ENCODE results near the gene OOSP4A.

Gene OOSP4A

GRCh38 chr11:59938718-59939117, 25.1 kb upstream of the OOSP4A start:
- TF ChIP-seq CTCF (IDR thresholded peaks at IDR 0.05; ENCODE audit: control insufficient read depth, insufficient read depth, low read depth, low read length, missing control alignments): no peak
- H3K4me3 ChIP-seq (ENCODE audit: control insufficient read depth, low read depth, low read length): no peak overlapping the region
- no peak for DNase-seq (ENCODE audit: low read depth)

- TF ChIP-seq CTCF (IDR thresholded peaks at IDR 0.05; ENCODE audit: control insufficient read depth, insufficient read depth, low read depth, low read length, missing control alignments): no peak
- DNase-seq (ENCODE audit: low read depth): no peak
- H3K4me3 ChIP-seq (ENCODE audit: control insufficient read depth, low read depth, low read length): no peak overlapping the region
Measured at GRCh38 chr11:59939482-59939881, 24.4 kb upstream of the OOSP4A start.

GRCh38 chr11:59941091-59941490, 22.7 kb upstream of the OOSP4A start:
- no peak overlapping the region for H3K4me3 ChIP-seq (ENCODE audit: control insufficient read depth, low read depth, low read length)
- DNase-seq (ENCODE audit: low read depth): no peak
- no peak for TF ChIP-seq CTCF (IDR thresholded peaks at IDR 0.05; ENCODE audit: control insufficient read depth, insufficient read depth, low read depth, low read length, missing control alignments)

GRCh38 chr11:59943997-59944714, 19.7 kb upstream of the OOSP4A start:
- DNase-seq (ENCODE audit: low read depth): no peak
- TF ChIP-seq CTCF (IDR thresholded peaks at IDR 0.05; ENCODE audit: control insufficient read depth, insufficient read depth, low read depth, low read length, missing control alignments): no peak
- no peak overlapping the region for H3K4me3 ChIP-seq (ENCODE audit: control insufficient read depth, low read depth, low read length)

GRCh38 chr11:59944720-59945119, 19.1 kb upstream of the OOSP4A start:
- no peak for TF ChIP-seq CTCF (IDR thresholded peaks at IDR 0.05; ENCODE audit: control insufficient read depth, insufficient read depth, low read depth, low read length, missing control alignments)
- DNase-seq (ENCODE audit: low read depth): no peak

GRCh38 chr11:59953463-59954218, 10.2 kb upstream of the OOSP4A start:
- TF ChIP-seq CTCF (IDR thresholded peaks at IDR 0.05; ENCODE audit: control insufficient read depth, insufficient read depth, low read depth, low read length, missing control alignments): no peak
- no peak for DNase-seq (ENCODE audit: low read depth)
- H3K4me3 ChIP-seq (ENCODE audit: control insufficient read depth, low read depth, low read length): no peak overlapping the region

More at GRCh38 chr11:59944720-59945119, 19.1 kb upstream of the OOSP4A start:
- H3K4me3 ChIP-seq (ENCODE audit: control insufficient read depth, low read depth, low read length): no peak overlapping the region

All from AG09309 (cell line).